Osteocyte (in vitro differentiated cells): ENCODE data around the gene BTBD16. TPM values are rescaled to one million over a fixed set of nuclear protein-coding genes. Genes with fewer than 3 reads are reported as not detected.

Experiments used
- DNase-seq: peaks from one replicate; pipeline ENCODE4 v3.0.0; 2021; ENCODE audit warnings: mixed read lengths; ENCODE audit not compliant: unreplicated experiment; ENCODE audit errors: extremely low spot score
- H3K27ac Mint-ChIP-seq: one replicate; pipeline ENCODE4 v1.8.0; 2021; ENCODE audit warnings: mild to moderate bottlenecking, mixed read lengths; ENCODE audit not compliant: unreplicated experiment
- H3K27me3 Mint-ChIP-seq: one replicate; pipeline ENCODE4 v1.8.0; 2021; ENCODE audit warnings: mixed read lengths; ENCODE audit not compliant: unreplicated experiment
- H3K36me3 Mint-ChIP-seq: one replicate; pipeline ENCODE4 v1.8.0; 2021; ENCODE audit warnings: mixed read lengths; ENCODE audit not compliant: unreplicated experiment
- H3K4me1 Mint-ChIP-seq: one replicate; pipeline ENCODE4 v1.8.0; 2021; ENCODE audit warnings: mixed read lengths; ENCODE audit not compliant: unreplicated experiment
- H3K4me3 Mint-ChIP-seq: one replicate; pipeline ENCODE4 v1.8.0; 2021; ENCODE audit warnings: mild to moderate bottlenecking, moderate library complexity, mixed read lengths; ENCODE audit not compliant: unreplicated experiment
- H3K9me3 Mint-ChIP-seq: one replicate; pipeline ENCODE4 v1.8.0; 2021; ENCODE audit warnings: mixed read lengths; ENCODE audit not compliant: unreplicated experiment
- CTCF ChIP-seq: fragments of 200-600 bp; sonication (generic); IDR thresholded peaks from 2 replicates; pipeline ENCODE4 v1.5.0; 2021; ENCODE audit warnings: antibody characterized with exemption, mild to moderate bottlenecking, moderate library complexity
- total RNA-seq: library from RNA; stranded (reverse); gene quantifications from 2 replicates; pipeline ENCODE4 v1.2.1, GENCODE V29; 2021

Gene BTBD16
- total RNA-seq, 1 donor from 2014 or later, result not detected

- H3K4me1 Mint-ChIP-seq, result no peaks in the 10 kb centered on the region
- H3K27me3 Mint-ChIP-seq, result peaks cover 12% of the 10 kb centered on the region
- no peak overlapping the region for H3K4me3 Mint-ChIP-seq
- no peak for DNase-seq
- H3K27ac Mint-ChIP-seq, result no peak overlapping the region
- peaks cover 10% of the 10 kb centered on the region for H3K9me3 Mint-ChIP-seq
- peaks cover 4% of the 10 kb centered on the region for H3K36me3 Mint-ChIP-seq
- no peak for TF ChIP-seq CTCF
Measured at GRCh38 chr10:122357685-122358084, 86.6 kb downstream of the BTBD16 start.

GRCh38 chr10:122359621-122360020 is 88.5 kb downstream of the BTBD16 start:
- H3K36me3 Mint-ChIP-seq, result peaks cover 4% of the 10 kb centered on the region
- no peak overlapping the region for H3K27ac Mint-ChIP-seq
- H3K9me3 Mint-ChIP-seq, result peaks cover 10% of the 10 kb centered on the region
- peaks cover 4% of the 10 kb centered on the region for H3K27me3 Mint-ChIP-seq
- no peak for DNase-seq
- H3K4me1 Mint-ChIP-seq, result peaks cover 11% of the 10 kb centered on the region
- no peak overlapping the region for H3K4me3 Mint-ChIP-seq
- TF ChIP-seq CTCF, result no peak

GRCh38 chr10:122361046-122361445 is 90.0 kb downstream of the BTBD16 start:
- peaks cover 11% of the 10 kb centered on the region for H3K4me1 Mint-ChIP-seq
- H3K27ac Mint-ChIP-seq, result no peak overlapping the region
- peaks cover 10% of the 10 kb centered on the region for H3K9me3 Mint-ChIP-seq
- DNase-seq, result peak; percentile 44
- peaks cover 7% of the 10 kb centered on the region for H3K27me3 Mint-ChIP-seq
- H3K36me3 Mint-ChIP-seq, result peaks cover 4% of the 10 kb centered on the region
- no peak for TF ChIP-seq CTCF
- no peak overlapping the region for H3K4me3 Mint-ChIP-seq

- H3K4me1 Mint-ChIP-seq, result peaks cover 11% of the 10 kb centered on the region
- peak; percentile 48 for DNase-seq
- H3K27me3 Mint-ChIP-seq, result peaks cover 11% of the 10 kb centered on the region
- H3K36me3 Mint-ChIP-seq, result peaks cover 4% of the 10 kb centered on the region
- TF ChIP-seq CTCF, result no peak
- H3K27ac Mint-ChIP-seq, result no peak overlapping the region
- H3K9me3 Mint-ChIP-seq, result peaks cover 10% of the 10 kb centered on the region
- H3K4me3 Mint-ChIP-seq, result no peak overlapping the region
Measured at GRCh38 chr10:122362031-122362592, 91.0 kb downstream of the BTBD16 start.

- no peak for DNase-seq
- Mint-ChIP-seq H3K27ac (no peak overlapping the region), H3K4me3 (no peak overlapping the region), H3K9me3 (peaks cover 15% of the 10 kb centered on the region), H3K4me1 (peaks cover 11% of the 10 kb centered on the region), H3K36me3 (peaks cover 4% of the 10 kb centered on the region), H3K27me3 (peaks cover 11% of the 10 kb centered on the region)
- TF ChIP-seq CTCF, result no peak
Measured at GRCh38 chr10:122362621-122363020, 91.5 kb downstream of the BTBD16 start.
